Osteocyte (in vitro differentiated cells): ENCODE results near the gene PAPPA2. TPM values are rescaled to one million over a fixed set of nuclear protein-coding genes. Genes with fewer than 3 reads are reported as not detected.
A peak's percentile ranks its signal among the peaks of the same experiment; 100 is the strongest.

Experiments used
- DNase-seq: peaks from one replicate; pipeline ENCODE4 v3.0.0; 2021; ENCODE audit warnings: mixed read lengths; ENCODE audit not compliant: unreplicated experiment; ENCODE audit errors: extremely low spot score
- H3K27ac Mint-ChIP-seq: one replicate; pipeline ENCODE4 v1.8.0; 2021; ENCODE audit warnings: mild to moderate bottlenecking, mixed read lengths; ENCODE audit not compliant: unreplicated experiment
- H3K27me3 Mint-ChIP-seq: one replicate; pipeline ENCODE4 v1.8.0; 2021; ENCODE audit warnings: mixed read lengths; ENCODE audit not compliant: unreplicated experiment
- H3K36me3 Mint-ChIP-seq: one replicate; pipeline ENCODE4 v1.8.0; 2021; ENCODE audit warnings: mixed read lengths; ENCODE audit not compliant: unreplicated experiment
- H3K4me1 Mint-ChIP-seq: one replicate; pipeline ENCODE4 v1.8.0; 2021; ENCODE audit warnings: mixed read lengths; ENCODE audit not compliant: unreplicated experiment
- H3K4me3 Mint-ChIP-seq: one replicate; pipeline ENCODE4 v1.8.0; 2021; ENCODE audit warnings: mild to moderate bottlenecking, moderate library complexity, mixed read lengths; ENCODE audit not compliant: unreplicated experiment
- H3K9me3 Mint-ChIP-seq: one replicate; pipeline ENCODE4 v1.8.0; 2021; ENCODE audit warnings: mixed read lengths; ENCODE audit not compliant: unreplicated experiment
- CTCF ChIP-seq: fragments of 200-600 bp; sonication (generic); IDR thresholded peaks from 2 replicates; pipeline ENCODE4 v1.5.0; 2021; ENCODE audit warnings: antibody characterized with exemption, mild to moderate bottlenecking, moderate library complexity
- total RNA-seq: library from RNA; stranded (reverse); gene quantifications from 2 replicates; pipeline ENCODE4 v1.2.1, GENCODE V29; 2021

Gene PAPPA2
- total RNA-seq, 1 donor from 2014 or later = 0.35 TPM

GRCh38 chr1:176691251-176692228 lies 228.6 kb downstream of the PAPPA2 start:
- Mint-ChIP-seq H3K27ac (no peak overlapping the region), H3K4me1 (no peaks in the 10 kb centered on the region), H3K4me3 (no peak overlapping the region), H3K9me3 (no peaks in the 10 kb centered on the region), H3K27me3 (no peaks in the 10 kb centered on the region), H3K36me3 (no peaks in the 10 kb centered on the region)
- TF ChIP-seq CTCF = peak; percentile 66
- no peak for DNase-seq

GRCh38 chr1:176692431-176692830 lies 229.5 kb downstream of the PAPPA2 start:
- no peak overlapping the region for H3K4me3 Mint-ChIP-seq
- DNase-seq = no peak
- no peaks in the 10 kb centered on the region for H3K9me3 Mint-ChIP-seq
- no peak for TF ChIP-seq CTCF
- H3K4me1 Mint-ChIP-seq = no peaks in the 10 kb centered on the region
- H3K27ac Mint-ChIP-seq = no peak overlapping the region
- no peaks in the 10 kb centered on the region for H3K27me3 Mint-ChIP-seq
- no peaks in the 10 kb centered on the region for H3K36me3 Mint-ChIP-seq

- H3K9me3 Mint-ChIP-seq = no peaks in the 10 kb centered on the region
These were observed 230.2 kb downstream of the PAPPA2 start for GRCh38 chr1:176692988-176693696.

GRCh38 chr1:176693697-176694329 lies 230.8 kb downstream of the PAPPA2 start:
- H3K9me3 Mint-ChIP-seq = no peaks in the 10 kb centered on the region
- no peak for DNase-seq

More at GRCh38 chr1:176692988-176693696, 230.2 kb downstream of the PAPPA2 start:
- no peaks in the 10 kb centered on the region for H3K27me3 Mint-ChIP-seq
- H3K4me1 Mint-ChIP-seq = no peaks in the 10 kb centered on the region
- no peak overlapping the region for H3K27ac Mint-ChIP-seq
- H3K36me3 Mint-ChIP-seq = no peaks in the 10 kb centered on the region
- H3K4me3 Mint-ChIP-seq = no peak overlapping the region
- no peak for TF ChIP-seq CTCF
- DNase-seq = no peak

More at GRCh38 chr1:176693697-176694329, 230.8 kb downstream of the PAPPA2 start:
- H3K27ac Mint-ChIP-seq = no peak overlapping the region
- no peaks in the 10 kb centered on the region for H3K27me3 Mint-ChIP-seq
- no peak overlapping the region for H3K4me3 Mint-ChIP-seq
- H3K36me3 Mint-ChIP-seq = no peaks in the 10 kb centered on the region
- no peak for TF ChIP-seq CTCF
- H3K4me1 Mint-ChIP-seq = no peaks in the 10 kb centered on the region
